Measurements from ENCODE around the gene TP63. TPM values are rescaled to one million over a fixed set of nuclear protein-coding genes. Genes with fewer than 3 reads are reported as not detected.

TP63 gene
- total RNA-seq, 1 donor from 2014 or later, result 1.1 TPM

- H2AFZ ChIP-seq (ENCODE audit: low read depth, low read length), result no peak overlapping the region
- no peak overlapping the region for H3K9ac ChIP-seq (ENCODE audit: low read length)
- no peak overlapping the region for H3K4me2 ChIP-seq (ENCODE audit: low read length)
- no peaks in the 10 kb centered on the region for H3K9me3 ChIP-seq (ENCODE audit: insufficient read depth, low read depth, low read length)
- no peak overlapping the region for H3K27ac ChIP-seq (ENCODE audit: low read depth, low read length)
- Mint-ChIP-seq H3K9me3 (ENCODE audit: unreplicated experiment) (peaks cover 3% of the 10 kb centered on the region), H3K4me1 (ENCODE audit: low read depth, unreplicated experiment) (peaks cover 13% of the 10 kb centered on the region), H3K27ac (ENCODE audit: unreplicated experiment) (no peak overlapping the region), H3K27me3 (ENCODE audit: low read depth, unreplicated experiment) (no peaks in the 10 kb centered on the region), H3K4me3 (ENCODE audit: unreplicated experiment) (no peak overlapping the region), H3K36me3 (ENCODE audit: low read depth, unreplicated experiment) (no peaks in the 10 kb centered on the region)
- DNase-seq (ENCODE audit: low read depth) (no peak), FAIRE-seq (no peak)
- no peaks in the 10 kb centered on the region for H3K36me3 ChIP-seq (ENCODE audit: insufficient read depth, low read length)
- no peaks in the 10 kb centered on the region for H3K27me3 ChIP-seq (ENCODE audit: insufficient read depth, low read length)
- H3K79me2 ChIP-seq (ENCODE audit: insufficient read depth, low read length), result no peaks in the 10 kb centered on the region
- H3K4me3 ChIP-seq (ENCODE audit: insufficient read depth, low read depth, low read length), result no peak overlapping the region
- peaks cover 6% of the 10 kb centered on the region for H3K4me1 ChIP-seq (ENCODE audit: insufficient read depth, low read length)
- no peaks in the 10 kb centered on the region for H4K20me1 ChIP-seq (ENCODE audit: insufficient read depth, low read length)
- TF ChIP-seq, protein P1, sequence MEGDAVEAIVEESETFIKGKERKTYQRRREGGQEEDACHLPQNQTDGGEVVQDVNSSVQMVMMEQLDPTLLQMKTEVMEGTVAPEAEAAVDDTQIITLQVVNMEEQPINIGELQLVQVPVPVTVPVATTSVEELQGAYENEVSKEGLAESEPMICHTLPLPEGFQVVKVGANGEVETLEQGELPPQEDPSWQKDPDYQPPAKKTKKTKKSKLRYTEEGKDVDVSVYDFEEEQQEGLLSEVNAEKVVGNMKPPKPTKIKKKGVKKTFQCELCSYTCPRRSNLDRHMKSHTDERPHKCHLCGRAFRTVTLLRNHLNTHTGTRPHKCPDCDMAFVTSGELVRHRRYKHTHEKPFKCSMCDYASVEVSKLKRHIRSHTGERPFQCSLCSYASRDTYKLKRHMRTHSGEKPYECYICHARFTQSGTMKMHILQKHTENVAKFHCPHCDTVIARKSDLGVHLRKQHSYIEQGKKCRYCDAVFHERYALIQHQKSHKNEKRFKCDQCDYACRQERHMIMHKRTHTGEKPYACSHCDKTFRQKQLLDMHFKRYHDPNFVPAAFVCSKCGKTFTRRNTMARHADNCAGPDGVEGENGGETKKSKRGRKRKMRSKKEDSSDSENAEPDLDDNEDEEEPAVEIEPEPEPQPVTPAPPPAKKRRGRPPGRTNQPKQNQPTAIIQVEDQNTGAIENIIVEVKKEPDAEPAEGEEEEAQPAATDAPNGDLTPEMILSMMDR (IDR thresholded peaks at IDR 0.05; ENCODE audit: insufficient read depth, low read depth, low read length), result no peak
- TF ChIP-seq EZH2 (IDR thresholded peaks at IDR 0.05; ENCODE audit: insufficient read depth, low read length), result no peak
Measured at GRCh38 chr3:189680723-189681122, 49.5 kb downstream of the TP63 start.

DNA sequence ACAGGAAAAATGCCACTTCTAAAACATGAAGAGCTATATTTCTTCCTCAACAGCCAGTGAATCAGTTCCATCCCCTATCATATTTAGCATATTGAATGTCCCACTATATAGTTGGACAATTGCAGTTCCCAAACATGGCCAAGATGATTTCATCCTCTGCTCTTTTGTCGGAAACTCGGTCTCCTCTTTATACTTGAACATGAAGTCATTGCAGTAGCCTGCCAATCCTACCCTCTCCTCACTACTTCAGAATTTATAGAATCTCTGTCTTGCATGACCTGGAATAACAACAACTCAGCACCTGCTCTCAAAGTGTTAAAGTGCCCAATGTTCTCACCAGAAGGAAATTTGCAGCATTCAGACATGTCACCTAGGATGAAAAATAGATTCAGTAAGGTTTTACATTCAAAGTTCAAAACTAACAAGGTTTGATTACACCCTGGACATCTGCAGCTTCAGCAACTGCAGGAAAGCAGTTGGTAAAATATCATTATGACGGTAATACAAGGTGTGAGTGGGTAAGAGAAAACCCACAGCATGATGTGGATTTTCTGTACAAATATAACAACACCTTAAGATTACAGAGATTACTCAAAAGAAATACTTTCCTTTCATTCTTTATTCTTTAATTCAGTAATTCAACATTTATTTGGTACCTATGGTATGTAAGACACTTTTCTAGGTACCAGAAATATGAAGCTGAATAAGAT lies 52.5 kb downstream of the TP63 start:
- Histone ChIP-seq H2AFZ (ENCODE audit: low read depth, low read length) (no peak overlapping the region), H3K4me3 (ENCODE audit: insufficient read depth, low read depth, low read length) (no peak overlapping the region), H3K79me2 (ENCODE audit: insufficient read depth, low read length) (no peaks in the 10 kb centered on the region), H4K20me1 (ENCODE audit: insufficient read depth, low read length) (no peaks in the 10 kb centered on the region), H3K9ac (ENCODE audit: low read length) (no peak overlapping the region), H3K4me1 (ENCODE audit: insufficient read depth, low read length) (peaks cover 13% of the 10 kb centered on the region), H3K27me3 (ENCODE audit: insufficient read depth, low read length) (no peaks in the 10 kb centered on the region), H3K36me3 (ENCODE audit: insufficient read depth, low read length) (no peaks in the 10 kb centered on the region), H3K27ac (ENCODE audit: low read depth, low read length) (no peak overlapping the region), H3K9me3 (ENCODE audit: insufficient read depth, low read depth, low read length) (no peaks in the 10 kb centered on the region), H3K4me2 (ENCODE audit: low read length) (no peak overlapping the region)
- TF ChIP-seq, protein P1 (IDR thresholded peaks at IDR 0.05; ENCODE audit: insufficient read depth, low read depth, low read length), result no peak
- TF ChIP-seq EZH2 (IDR thresholded peaks at IDR 0.05; ENCODE audit: insufficient read depth, low read length), result no peak
- H3K9me3 Mint-ChIP-seq (ENCODE audit: unreplicated experiment), result no peaks in the 10 kb centered on the region
- H3K27me3 Mint-ChIP-seq (ENCODE audit: low read depth, unreplicated experiment), result no peaks in the 10 kb centered on the region
- no peak overlapping the region for H3K4me3 Mint-ChIP-seq (ENCODE audit: unreplicated experiment)
- no peak for FAIRE-seq
- H3K27ac Mint-ChIP-seq (ENCODE audit: unreplicated experiment), result no peak overlapping the region
- H3K36me3 Mint-ChIP-seq (ENCODE audit: low read depth, unreplicated experiment), result no peaks in the 10 kb centered on the region
- peak; percentile 58 for DNase-seq (ENCODE audit: low read depth)
- H3K4me1 Mint-ChIP-seq (ENCODE audit: low read depth, unreplicated experiment), result peaks cover 20% of the 10 kb centered on the region

- no peak for DNase-seq (ENCODE audit: low read depth)
- Mint-ChIP-seq H3K4me3 (ENCODE audit: unreplicated experiment) (no peak overlapping the region), H3K4me1 (ENCODE audit: low read depth, unreplicated experiment) (peaks cover 20% of the 10 kb centered on the region), H3K9me3 (ENCODE audit: unreplicated experiment) (no peaks in the 10 kb centered on the region), H3K27ac (ENCODE audit: unreplicated experiment) (no peak overlapping the region), H3K27me3 (ENCODE audit: low read depth, unreplicated experiment) (no peaks in the 10 kb centered on the region), H3K36me3 (ENCODE audit: low read depth, unreplicated experiment) (no peaks in the 10 kb centered on the region)
- Histone ChIP-seq H3K4me3 (ENCODE audit: insufficient read depth, low read depth, low read length) (no peak overlapping the region), H4K20me1 (ENCODE audit: insufficient read depth, low read length) (no peaks in the 10 kb centered on the region), H3K4me2 (ENCODE audit: low read length) (no peak overlapping the region), H3K36me3 (ENCODE audit: insufficient read depth, low read length) (no peaks in the 10 kb centered on the region), H3K9me3 (ENCODE audit: insufficient read depth, low read depth, low read length) (no peaks in the 10 kb centered on the region), H3K27me3 (ENCODE audit: insufficient read depth, low read length) (no peaks in the 10 kb centered on the region), H3K4me1 (ENCODE audit: insufficient read depth, low read length) (peaks cover 13% of the 10 kb centered on the region), H2AFZ (ENCODE audit: low read depth, low read length) (no peak overlapping the region), H3K27ac (ENCODE audit: low read depth, low read length) (no peak overlapping the region), H3K9ac (ENCODE audit: low read length) (no peak overlapping the region), H3K79me2 (ENCODE audit: insufficient read depth, low read length) (no peaks in the 10 kb centered on the region)
- TF ChIP-seq, protein P1 (IDR thresholded peaks at IDR 0.05; ENCODE audit: insufficient read depth, low read depth, low read length), result no peak
- no peak for TF ChIP-seq EZH2 (IDR thresholded peaks at IDR 0.05; ENCODE audit: insufficient read depth, low read length)
- FAIRE-seq, result no peak
Measured at GRCh38 chr3:189684317-189684716, 53.1 kb downstream of the TP63 start.

Data from astrocyte (in vitro differentiated cells and primary cell).